Hepatocyte (in vitro differentiated cells): Measurements from ENCODE around the gene GNAL. TPM values are rescaled to one million over a fixed set of nuclear protein-coding genes. Genes with fewer than 3 reads are reported as not detected.
A peak's percentile ranks its signal among the peaks of the same experiment; 100 is the strongest.

Experiments used
- DNase-seq: peaks from one replicate; pipeline ENCODE4 v3.0.0-alpha.2; 2016; ENCODE audit warnings: low spot score
- H2AFZ ChIP-seq: fragments of 200-600 bp; sonication (generic); 2 replicates; pipeline ENCODE4 v1.6.0; 2016; ENCODE audit warnings: antibody characterized with exemption, mild to moderate bottlenecking
- H3K27ac ChIP-seq: fragments of 200-600 bp; sonication (generic); 2 replicates; pipeline ENCODE4 v1.5.1; 2016; ENCODE audit warnings: mild to moderate bottlenecking
- H3K27me3 ChIP-seq: fragments of 200-600 bp; sonication (generic); 2 replicates; pipeline ENCODE4 v1.6.1; 2016
- H3K36me3 ChIP-seq: fragments of 200-600 bp; sonication (generic); replicated peaks from 2 replicates; pipeline ENCODE4 v1.5.1; 2016; ENCODE audit warnings: low read depth; ENCODE audit not compliant: insufficient read depth
- H3K4me1 ChIP-seq: fragments of 200-600 bp; sonication (generic); 2 replicates; pipeline ENCODE4 v1.5.1; 2016; ENCODE audit warnings: mild to moderate bottlenecking, moderate library complexity; ENCODE audit not compliant: insufficient read depth
- H3K4me2 ChIP-seq: fragments of 200-600 bp; sonication (generic); 2 replicates; pipeline ENCODE4 v1.6.0; 2016
- H3K4me3 ChIP-seq: fragments of 200-600 bp; sonication (generic); 2 replicates; pipeline ENCODE4 v1.5.1; 2016; ENCODE audit warnings: mild to moderate bottlenecking
- H3K79me2 ChIP-seq: fragments of 200-600 bp; sonication (generic); 2 replicates; pipeline ENCODE4 v1.6.0; 2017; ENCODE audit warnings: mild to moderate bottlenecking
- H3K9me2 ChIP-seq: fragments of 200-600 bp; sonication (generic); replicated peaks from 2 replicates; pipeline ENCODE4 v1.6.0; 2017; ENCODE audit warnings: mild to moderate bottlenecking; ENCODE audit not compliant: insufficient read depth
- H3K9me3 ChIP-seq: fragments of 200-600 bp; sonication (generic); 2 replicates; pipeline ENCODE4 v1.5.1; 2016; ENCODE audit warnings: low read depth, mild to moderate bottlenecking
- H4K20me1 ChIP-seq: fragments of 200-600 bp; sonication (generic); 2 replicates; pipeline ENCODE4 v1.6.0; 2016; ENCODE audit warnings: mild to moderate bottlenecking; ENCODE audit not compliant: insufficient read depth, poor library complexity, severe bottlenecking
- EZH2 ChIP-seq: fragments of 200-600 bp; sonication (generic); IDR thresholded peaks from 2 replicates; pipeline ENCODE4 v1.6.1; 2016; ENCODE audit warnings: antibody characterized with exemption, mild to moderate bottlenecking, borderline replicate concordance
- EZH2phosphoT487 ChIP-seq: fragments of 200-600 bp; sonication (generic); IDR thresholded peaks from one replicate; pipeline ENCODE4 v1.6.1; 2018; ENCODE audit warnings: antibody characterized with exemption, mild to moderate bottlenecking, low read depth, moderate library complexity; ENCODE audit not compliant: unreplicated experiment, severe bottlenecking
- WGBS: methylation state at CpG from one replicate; pipeline ENCODE4 v1.1.6; 2016; ENCODE audit warnings: low lambda C conversion rate; ENCODE audit errors: missing lambda C conversion rate; 5-methylcytosine and 5-hydroxymethylcytosine counted together
- polyA plus RNA-seq: library from polyadenylated mRNA; unstranded; fragments of >200 nt; fragmentation: Nextera tagmentation; extraction: Ambion mirVana; gene quantifications from 2 replicates; pipeline ENCODE4 v1.2.1, GENCODE V29; 2016
- total RNA-seq: library from RNA; depleted of rRNA; stranded (reverse); fragments of >200 nt; gene quantifications from 2 replicates; pipeline ENCODE4 v1.2.3, GENCODE V29; 2014
- TF ChIP-seq, protein P1 (sequence below): fragments of 200-600 bp; sonication (generic); IDR thresholded peaks from 2 replicates; pipeline ENCODE4 v1.5.1; 2016; ENCODE audit warnings: antibody characterized with exemption, mild to moderate bottlenecking; ENCODE audit not compliant: poor library complexity

Gene GNAL
- total and polyA plus RNA-seq, 2 experiments from 2014 or later, result 4.4 to 5.2 TPM

DNA sequence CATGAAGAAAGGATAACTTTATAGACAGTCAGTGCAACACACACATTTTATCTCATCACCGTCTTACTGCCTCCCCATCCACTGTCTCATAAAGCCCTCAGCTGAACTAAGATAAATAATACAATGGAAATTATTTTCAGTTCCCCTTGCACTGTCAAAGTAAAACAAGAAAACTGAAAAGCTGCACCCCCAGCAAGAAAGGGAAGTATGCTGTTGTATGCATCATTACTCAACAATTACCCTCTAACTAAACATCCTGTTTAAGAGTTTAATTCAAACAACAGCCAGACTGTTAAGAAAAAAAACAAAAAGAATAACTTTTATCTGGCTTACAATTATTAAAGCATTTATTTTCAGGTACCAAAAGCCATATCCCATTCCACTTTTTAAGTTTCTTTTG, 194.1 kb downstream of the GNAL start:
- Histone ChIP-seq H3K27me3 (no peaks in the 10 kb centered on the region), H3K4me3 (no peak overlapping the region), H3K4me2 (no peak overlapping the region), H3K9me3 (no peaks in the 10 kb centered on the region), H3K4me1 (peaks cover 11% of the 10 kb centered on the region), H3K27ac (no peak overlapping the region), H3K79me2 (no peaks in the 10 kb centered on the region), H4K20me1 (no peaks in the 10 kb centered on the region), H3K36me3 (no peaks in the 10 kb centered on the region), H2AFZ (no peak overlapping the region), H3K9me2 (no peaks in the 10 kb centered on the region)
- TF ChIP-seq EZH2phosphoT487 (no peak), EZH2 (no peak)
- TF ChIP-seq, protein P1, sequence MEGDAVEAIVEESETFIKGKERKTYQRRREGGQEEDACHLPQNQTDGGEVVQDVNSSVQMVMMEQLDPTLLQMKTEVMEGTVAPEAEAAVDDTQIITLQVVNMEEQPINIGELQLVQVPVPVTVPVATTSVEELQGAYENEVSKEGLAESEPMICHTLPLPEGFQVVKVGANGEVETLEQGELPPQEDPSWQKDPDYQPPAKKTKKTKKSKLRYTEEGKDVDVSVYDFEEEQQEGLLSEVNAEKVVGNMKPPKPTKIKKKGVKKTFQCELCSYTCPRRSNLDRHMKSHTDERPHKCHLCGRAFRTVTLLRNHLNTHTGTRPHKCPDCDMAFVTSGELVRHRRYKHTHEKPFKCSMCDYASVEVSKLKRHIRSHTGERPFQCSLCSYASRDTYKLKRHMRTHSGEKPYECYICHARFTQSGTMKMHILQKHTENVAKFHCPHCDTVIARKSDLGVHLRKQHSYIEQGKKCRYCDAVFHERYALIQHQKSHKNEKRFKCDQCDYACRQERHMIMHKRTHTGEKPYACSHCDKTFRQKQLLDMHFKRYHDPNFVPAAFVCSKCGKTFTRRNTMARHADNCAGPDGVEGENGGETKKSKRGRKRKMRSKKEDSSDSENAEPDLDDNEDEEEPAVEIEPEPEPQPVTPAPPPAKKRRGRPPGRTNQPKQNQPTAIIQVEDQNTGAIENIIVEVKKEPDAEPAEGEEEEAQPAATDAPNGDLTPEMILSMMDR, result no peak
- DNase-seq, result no peak
- WGBS, result 62% methylated on average over 1 of the region's 1 CpG

DNA sequence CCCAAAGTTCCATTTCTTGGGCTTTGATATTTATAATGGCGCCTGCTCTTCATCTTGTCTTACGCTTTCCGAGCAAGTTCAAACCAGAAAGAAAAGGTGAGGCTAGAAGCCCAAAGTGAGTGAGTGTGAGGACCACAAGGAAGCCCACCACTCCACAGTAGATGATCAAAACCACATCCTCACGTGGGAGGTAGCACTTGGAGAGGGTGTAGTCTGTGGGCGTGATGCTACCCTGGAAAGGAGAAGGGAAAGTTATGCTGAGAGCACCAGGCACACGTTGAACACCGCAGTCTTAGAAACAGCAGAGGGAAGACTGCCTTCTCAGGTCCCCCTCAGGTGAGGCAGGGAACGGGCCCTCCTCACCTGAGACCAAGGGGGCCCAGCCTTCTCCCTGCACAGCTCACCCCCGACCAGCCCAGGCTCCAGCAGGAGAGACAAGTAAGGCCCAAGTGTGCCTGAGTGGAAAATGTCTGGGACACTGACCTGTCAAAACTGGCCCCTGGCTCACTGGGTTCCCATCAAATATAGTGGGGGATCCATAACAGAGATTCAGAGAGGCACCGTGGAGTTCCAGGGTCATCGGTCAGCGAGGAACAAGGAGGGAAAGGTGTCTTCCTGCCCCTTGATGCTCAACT, 195.4 kb downstream of the GNAL start:
- no peaks in the 10 kb centered on the region for H3K27me3 ChIP-seq
- peaks cover 19% of the 10 kb centered on the region for H3K4me1 ChIP-seq
- TF ChIP-seq EZH2phosphoT487 (no peak), EZH2 (no peak)
- TF ChIP-seq, protein P1, result no peak
- H3K79me2 ChIP-seq, result no peaks in the 10 kb centered on the region
- no peak overlapping the region for H3K4me3 ChIP-seq
- H4K20me1 ChIP-seq, result no peaks in the 10 kb centered on the region
- no peak overlapping the region for H3K4me2 ChIP-seq
- DNase-seq, result no peak
- WGBS, result 89% methylated on average over 12 of the region's 12 CpGs
- H2AFZ ChIP-seq, result no peak overlapping the region
- peak overlapping the region; percentile 81 for H3K27ac ChIP-seq
- H3K9me3 ChIP-seq, result no peaks in the 10 kb centered on the region
- H3K36me3 ChIP-seq, result no peaks in the 10 kb centered on the region
- H3K9me2 ChIP-seq, result no peaks in the 10 kb centered on the region

DNA sequence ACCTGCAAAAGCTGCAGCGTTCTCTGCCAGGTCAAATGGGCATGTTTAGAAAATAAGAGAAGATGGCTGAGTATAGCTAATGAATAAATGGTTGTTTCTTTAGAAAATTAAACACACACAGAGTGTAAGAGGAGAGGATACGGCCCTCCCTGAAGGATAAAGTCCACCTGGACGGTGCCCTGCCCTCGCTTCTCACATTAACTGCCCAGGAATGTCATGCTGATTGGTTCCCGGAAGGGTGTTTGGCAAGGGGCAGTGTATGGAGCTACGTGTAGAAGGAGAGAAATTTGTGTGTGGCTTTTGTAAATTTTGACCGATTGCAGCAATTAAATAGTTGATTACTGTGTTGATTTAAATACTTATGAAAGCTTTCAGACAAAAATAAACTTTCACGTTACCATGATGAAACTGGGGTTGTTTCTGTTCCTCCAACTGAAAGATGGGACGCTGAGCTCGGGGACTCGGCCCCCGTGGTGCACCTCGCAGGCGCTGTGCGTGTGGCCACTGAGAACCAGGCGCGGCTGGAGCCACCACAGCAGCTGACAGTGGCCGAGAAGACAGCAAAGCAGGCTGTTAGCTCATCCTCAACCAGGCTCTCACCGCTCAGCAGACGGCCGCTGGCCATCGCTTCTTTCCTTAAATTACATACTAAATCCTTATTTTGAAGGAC, 196.3 kb downstream of the GNAL start:
- peak; percentile 64 for DNase-seq
- H3K79me2 ChIP-seq, result no peaks in the 10 kb centered on the region
- H3K9me3 ChIP-seq, result no peaks in the 10 kb centered on the region
- no peaks in the 10 kb centered on the region for H3K27me3 ChIP-seq
- no peaks in the 10 kb centered on the region for H3K36me3 ChIP-seq
- H3K4me2 ChIP-seq, result peak overlapping the region; percentile 14
- WGBS, result 86% methylated on average over 22 of the region's 22 CpGs
- no peaks in the 10 kb centered on the region for H4K20me1 ChIP-seq
- TF ChIP-seq, protein P1, result no peak
- TF ChIP-seq EZH2, result no peak
- TF ChIP-seq EZH2phosphoT487, result no peak
- peak overlapping the region; percentile 81 for H3K27ac ChIP-seq
- no peak overlapping the region for H3K4me3 ChIP-seq
- no peak overlapping the region for H2AFZ ChIP-seq
- H3K4me1 ChIP-seq, result peaks cover 19% of the 10 kb centered on the region
- no peaks in the 10 kb centered on the region for H3K9me2 ChIP-seq
